ENCODE data around the gene ALPL.

DNA sequence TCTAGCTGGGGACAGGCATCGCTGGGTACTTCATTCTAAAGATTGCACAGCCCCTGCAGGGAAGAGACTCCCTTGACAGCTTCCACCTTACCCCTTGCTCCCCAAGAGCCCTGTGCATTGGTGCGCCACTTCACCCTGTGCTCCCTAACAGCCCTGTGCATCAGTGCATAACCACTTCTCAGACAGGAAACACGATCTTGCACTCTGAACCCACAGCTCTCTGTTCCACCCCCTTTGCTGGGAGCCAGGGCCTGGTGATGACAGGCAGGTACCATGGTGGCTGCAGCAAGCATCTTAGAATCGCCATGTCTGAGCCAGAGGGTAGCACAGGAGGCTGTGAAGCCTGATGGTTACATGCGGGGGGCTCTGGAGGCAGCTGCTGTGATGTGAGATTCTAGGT, 5.0 kb downstream of the ALPL start:
- TF ChIP-seq, protein P1, sequence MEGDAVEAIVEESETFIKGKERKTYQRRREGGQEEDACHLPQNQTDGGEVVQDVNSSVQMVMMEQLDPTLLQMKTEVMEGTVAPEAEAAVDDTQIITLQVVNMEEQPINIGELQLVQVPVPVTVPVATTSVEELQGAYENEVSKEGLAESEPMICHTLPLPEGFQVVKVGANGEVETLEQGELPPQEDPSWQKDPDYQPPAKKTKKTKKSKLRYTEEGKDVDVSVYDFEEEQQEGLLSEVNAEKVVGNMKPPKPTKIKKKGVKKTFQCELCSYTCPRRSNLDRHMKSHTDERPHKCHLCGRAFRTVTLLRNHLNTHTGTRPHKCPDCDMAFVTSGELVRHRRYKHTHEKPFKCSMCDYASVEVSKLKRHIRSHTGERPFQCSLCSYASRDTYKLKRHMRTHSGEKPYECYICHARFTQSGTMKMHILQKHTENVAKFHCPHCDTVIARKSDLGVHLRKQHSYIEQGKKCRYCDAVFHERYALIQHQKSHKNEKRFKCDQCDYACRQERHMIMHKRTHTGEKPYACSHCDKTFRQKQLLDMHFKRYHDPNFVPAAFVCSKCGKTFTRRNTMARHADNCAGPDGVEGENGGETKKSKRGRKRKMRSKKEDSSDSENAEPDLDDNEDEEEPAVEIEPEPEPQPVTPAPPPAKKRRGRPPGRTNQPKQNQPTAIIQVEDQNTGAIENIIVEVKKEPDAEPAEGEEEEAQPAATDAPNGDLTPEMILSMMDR (IDR thresholded peaks at IDR 0.05), result no peak
- no peak for TF ChIP-seq EP300 (IDR thresholded peaks at IDR 0.05)
- no peak for TF ChIP-seq POLR2A (IDR thresholded peaks at IDR 0.05)
